Keratinocyte (primary cell): ENCODE results near the gene RALGPS1. TPM values are rescaled to one million over a fixed set of nuclear protein-coding genes. Genes with fewer than 3 reads are reported as not detected.

Source experiments
- DNase-seq: peaks from one replicate; pipeline ENCODE4 v3.0.0-alpha.2; 2011; ENCODE audit warnings: low read depth, missing footprints, low spot score
- FAIRE-seq: peaks from 2 replicates; lab custom pipeline; 2011; peaks lifted over from hg19 to GRCh38; lab: Jason Lieb, UNC
- H2AFZ ChIP-seq: 2 replicates; pipeline ENCODE4 v1.6.0; 2012; ENCODE audit warnings: low read length, control low read depth, inconsistent platforms; ENCODE audit not compliant: control insufficient read depth
- H3K27ac ChIP-seq: 2 replicates; pipeline ENCODE4 v1.5.1; 2011; ENCODE audit warnings: low read length; ENCODE audit not compliant: control insufficient read depth, insufficient read depth
- H3K27me3 ChIP-seq: 3 replicates; pipeline ENCODE4 v1.6.0; 2011; ENCODE audit warnings: low read length; ENCODE audit not compliant: control insufficient read depth, insufficient read depth; ENCODE audit errors: extremely low read depth
- H3K36me3 ChIP-seq, 2 experiments: 2 replicates in 1 of 2; 3 replicates in 1 of 2; pipeline ENCODE4 v1.5.1; 2011; ENCODE audit warnings: low read length in 2 of 2, mild to moderate bottlenecking in 1 of 2; ENCODE audit not compliant: control insufficient read depth in 2 of 2, insufficient read depth in 2 of 2; ENCODE audit errors: extremely low read depth in 1 of 2
- H3K4me1 ChIP-seq: 3 replicates; pipeline ENCODE4 v1.5.1; 2011; ENCODE audit warnings: low read length; ENCODE audit not compliant: control insufficient read depth, insufficient read depth; ENCODE audit errors: extremely low read depth
- H3K4me2 ChIP-seq: 3 replicates; pipeline ENCODE4 v1.6.0; 2011; ENCODE audit warnings: low read depth, low read length; ENCODE audit not compliant: control insufficient read depth, insufficient read depth; ENCODE audit errors: extremely low read depth
- H3K4me3 ChIP-seq, 3 experiments: fragments of 200-600 bp in 1 of 3; sonication (generic) in 1 of 3; 2 replicates in 2 of 3; 3 replicates in 1 of 3; pipeline ENCODE4 v1.5.1; 2011 to 2016; ENCODE audit warnings: low read length in 3 of 3, mild to moderate bottlenecking in 3 of 3, control low read depth in 2 of 3, inconsistent platforms in 1 of 3, low read depth in 1 of 3, mixed read lengths in 1 of 3, mixed run types in 1 of 3, moderate library complexity in 1 of 3; ENCODE audit not compliant: control insufficient read depth in 2 of 3, insufficient read depth in 2 of 3; ENCODE audit errors: extremely low read depth in 1 of 3
- H3K79me2 ChIP-seq: 2 replicates; pipeline ENCODE4 v1.6.0; 2012; ENCODE audit warnings: low read length; ENCODE audit not compliant: control insufficient read depth, insufficient read depth
- H3K9ac ChIP-seq: 3 replicates; pipeline ENCODE4 v1.6.0; 2011; ENCODE audit warnings: low read length; ENCODE audit not compliant: control insufficient read depth, insufficient read depth; ENCODE audit errors: extremely low read depth
- H3K9me1 ChIP-seq: 3 replicates; pipeline ENCODE4 v1.6.0; 2011; ENCODE audit warnings: low read length; ENCODE audit not compliant: control insufficient read depth, insufficient read depth; ENCODE audit errors: extremely low read depth
- H3K9me3 ChIP-seq: 2 replicates; pipeline ENCODE4 v1.5.1; 2012; ENCODE audit warnings: low read depth, low read length; ENCODE audit not compliant: control insufficient read depth
- H4K20me1 ChIP-seq: 3 replicates; pipeline ENCODE4 v1.6.0; 2011; ENCODE audit warnings: low read length; ENCODE audit not compliant: control insufficient read depth, insufficient read depth; ENCODE audit errors: extremely low read depth
- EZH2 ChIP-seq: IDR thresholded peaks from one replicate; pipeline ENCODE4 v1.6.1; 2012; ENCODE audit warnings: inconsistent platforms, mild to moderate bottlenecking, low read length, moderate library complexity
- dilution Hi-C: fragments of 300-500 bp; cut with MboI; formaldehyde crosslinking; loops from one replicate; pipeline ENCODE4 v1.7.0; 2020; ENCODE audit warnings: low sequenced_read_pairs; ENCODE audit not compliant: extremely low pct_ligation_motif_present
- polyA plus RNA-seq, 5 experiments: library from polyadenylated mRNA; depleted of rRNA in 3 of 5; stranded (reverse) in 3 of 5; stranded (forward) in 1 of 5; unstranded in 1 of 5; fragments of >200 nt; gene quantifications; 1 replicate in 1 of 5; 2 replicates in 3 of 5; 3 replicates in 1 of 5; pipeline versions ENCODE4 v1.2.1 to v1.2.3, GENCODE V29; 2011 to 2012; ENCODE audit warnings: missing spikeins in 2 of 5, low read depth in 1 of 5, low replicate concordance in 1 of 5
- TF ChIP-seq, protein P1 (sequence below), 3 experiments: IDR thresholded peaks in 1 of 3; conservative IDR thresholded peaks in 1 of 3; optimal IDR thresholded peaks in 1 of 3; 2 replicates in 2 of 3; 3 replicates in 1 of 3; pipeline versions ENCODE3 to v1.5.1; 2011; ENCODE audit warnings: low read length in 3 of 3, mild to moderate bottlenecking in 3 of 3, moderate library complexity in 2 of 3, control low read depth in 1 of 3, inconsistent platforms in 1 of 3; ENCODE audit not compliant: insufficient read depth in 2 of 3; ENCODE audit errors: extremely low read depth in 1 of 3

Gene RALGPS1
- polyA plus RNA-seq, 1 donor (not counting 4 experiments of a cell fraction or from before 2014, with no cell fraction given) = 0.56 TPM

GRCh38 chr9:127132375-127132774 lies 217.8 kb downstream of the RALGPS1 start:
- no peak overlapping the region for H3K9ac ChIP-seq
- DNase-seq = no peak
- no peak for FAIRE-seq
- no peak overlapping the region for H3K4me2 ChIP-seq
- H2AFZ ChIP-seq = no peak overlapping the region
- H4K20me1 ChIP-seq = no peaks in the 10 kb centered on the region
- no peak for TF ChIP-seq EZH2
- TF ChIP-seq, protein P1, sequence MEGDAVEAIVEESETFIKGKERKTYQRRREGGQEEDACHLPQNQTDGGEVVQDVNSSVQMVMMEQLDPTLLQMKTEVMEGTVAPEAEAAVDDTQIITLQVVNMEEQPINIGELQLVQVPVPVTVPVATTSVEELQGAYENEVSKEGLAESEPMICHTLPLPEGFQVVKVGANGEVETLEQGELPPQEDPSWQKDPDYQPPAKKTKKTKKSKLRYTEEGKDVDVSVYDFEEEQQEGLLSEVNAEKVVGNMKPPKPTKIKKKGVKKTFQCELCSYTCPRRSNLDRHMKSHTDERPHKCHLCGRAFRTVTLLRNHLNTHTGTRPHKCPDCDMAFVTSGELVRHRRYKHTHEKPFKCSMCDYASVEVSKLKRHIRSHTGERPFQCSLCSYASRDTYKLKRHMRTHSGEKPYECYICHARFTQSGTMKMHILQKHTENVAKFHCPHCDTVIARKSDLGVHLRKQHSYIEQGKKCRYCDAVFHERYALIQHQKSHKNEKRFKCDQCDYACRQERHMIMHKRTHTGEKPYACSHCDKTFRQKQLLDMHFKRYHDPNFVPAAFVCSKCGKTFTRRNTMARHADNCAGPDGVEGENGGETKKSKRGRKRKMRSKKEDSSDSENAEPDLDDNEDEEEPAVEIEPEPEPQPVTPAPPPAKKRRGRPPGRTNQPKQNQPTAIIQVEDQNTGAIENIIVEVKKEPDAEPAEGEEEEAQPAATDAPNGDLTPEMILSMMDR (optimal IDR thresholded peaks at IDR 0.05 in 1 of 3, IDR thresholded peaks at IDR 0.05 in 1 of 3, conservative IDR thresholded peaks at IDR 0.05 in 1 of 3; ENCODE audit: extremely low read depth in 1 of 3, insufficient read depth in 2 of 3, low read length in 3 of 3) = no peak
- H3K27me3 ChIP-seq = peaks cover 2% of the 10 kb centered on the region
- H3K27ac ChIP-seq = no peak overlapping the region
- H3K36me3 ChIP-seq = no peaks in the 10 kb centered on the region
- H3K9me1 ChIP-seq = no peaks in the 10 kb centered on the region
- peaks cover 34% of the 10 kb centered on the region for H3K4me1 ChIP-seq
- H3K4me3 ChIP-seq = no peak overlapping the region
- dilution Hi-C loops = no loop called here
- H3K9me3 ChIP-seq = no peaks in the 10 kb centered on the region
- H3K79me2 ChIP-seq = no peaks in the 10 kb centered on the region

GRCh38 chr9:127132921-127133647 lies 218.5 kb downstream of the RALGPS1 start:
- dilution Hi-C loops = no loop called here
- H3K36me3 ChIP-seq = no peaks in the 10 kb centered on the region
- no peak for DNase-seq
- H3K4me1 ChIP-seq = peaks cover 34% of the 10 kb centered on the region
- TF ChIP-seq, protein P1 (optimal IDR thresholded peaks at IDR 0.05 in 1 of 3, IDR thresholded peaks at IDR 0.05 in 1 of 3, conservative IDR thresholded peaks at IDR 0.05 in 1 of 3; ENCODE audit: extremely low read depth in 1 of 3, insufficient read depth in 2 of 3, low read length in 3 of 3) = no peak
- TF ChIP-seq EZH2 = no peak
- H3K4me2 ChIP-seq = no peak overlapping the region
- H3K79me2 ChIP-seq = no peaks in the 10 kb centered on the region
- no peak overlapping the region for H3K9ac ChIP-seq
- no peaks in the 10 kb centered on the region for H3K9me3 ChIP-seq
- no peak overlapping the region for H2AFZ ChIP-seq
- no peaks in the 10 kb centered on the region for H4K20me1 ChIP-seq
- H3K9me1 ChIP-seq = no peaks in the 10 kb centered on the region
- H3K4me3 ChIP-seq = no peak overlapping the region
- H3K27ac ChIP-seq = no peak overlapping the region
- FAIRE-seq = peak; percentile 5
- H3K27me3 ChIP-seq = peaks cover 4% of the 10 kb centered on the region
